TTC549 (cell line): ENCODE results near the gene FOLR1.
A peak's percentile ranks its signal among the peaks of the same experiment; 100 is the strongest.
"Not testable (repeated sequence)": the region's sequence is repeated elsewhere in the genome, so short reads cannot be mapped to it uniquely, and the experiment has no call there.

Source experiments
- FAIRE-seq: peaks from 2 replicates; lab custom pipeline; 2012; peaks lifted over from hg19 to GRCh38; lab: Jason Lieb, UNC

The FOLR1 gene

GRCh38 chr11:72181553-72181958 lies 10.4 kb upstream of the FOLR1 start:
- FAIRE-seq = not testable (repeated sequence)

- FAIRE-seq = no peak
These were observed 3.7 kb upstream of the FOLR1 start for GRCh38 chr11:72188267-72188666.

- FAIRE-seq = no peak
These were observed 2.3 kb upstream of the FOLR1 start for GRCh38 chr11:72189455-72190250.

GRCh38 chr11:72190631-72191071 lies 1.3 kb upstream of the FOLR1 start:
- no peak for FAIRE-seq

- no peak for FAIRE-seq
These were observed 3.8 kb downstream of the FOLR1 start for GRCh38 chr11:72195518-72196270.

- FAIRE-seq = not testable (repeated sequence)
These were observed 9.5 kb downstream of the FOLR1 start for GRCh38 chr11:72201445-72201844.

- no peak for FAIRE-seq
These were observed 10.6 kb downstream of the FOLR1 start for GRCh38 chr11:72202571-72202970.

GRCh38 chr11:72203163-72203562 lies 11.2 kb downstream of the FOLR1 start:
- no peak for FAIRE-seq

- FAIRE-seq = no peak
These were observed 12.9 kb downstream of the FOLR1 start for GRCh38 chr11:72204886-72205285.

- not testable (repeated sequence) for FAIRE-seq
These were observed 14.9 kb downstream of the FOLR1 start for GRCh38 chr11:72206794-72207193.

GRCh38 chr11:72208281-72208680 lies 16.3 kb downstream of the FOLR1 start:
- FAIRE-seq = no peak

- FAIRE-seq = no peak
These were observed 17.2 kb downstream of the FOLR1 start for GRCh38 chr11:72209101-72209500.

- no peak for FAIRE-seq
These were observed 24.7 kb downstream of the FOLR1 start, which contains the start of gene FOLR2 for GRCh38 chr11:72216638-72217037. TSS of gene FOLR2 (plus strand) at chr11:72216794. CDS start at chr11:72218585, 1,791 bp downstream.

GRCh38 chr11:72217841-72218240 lies 25.9 kb downstream of the FOLR1 start:
- no peak for FAIRE-seq

- no peak for FAIRE-seq
These were observed 26.4 kb downstream of the FOLR1 start for GRCh38 chr11:72218251-72218745.

- FAIRE-seq = no peak
These were observed 28.9 kb downstream of the FOLR1 start for GRCh38 chr11:72220696-72221363.

- no peak for FAIRE-seq
These were observed 29.6 kb downstream of the FOLR1 start for GRCh38 chr11:72221386-72222075.

- FAIRE-seq = no peak
These were observed 30.4 kb downstream of the FOLR1 start for GRCh38 chr11:72222106-72222891.

- peak; percentile 26 for FAIRE-seq
These were observed 31.1 kb downstream of the FOLR1 start for GRCh38 chr11:72222907-72223614.
